Measurements from ENCODE around the gene LPIN1. TPM values are rescaled to one million over a fixed set of nuclear protein-coding genes. Genes with fewer than 3 reads are reported as not detected.

The LPIN1 gene
- total and polyA plus RNA-seq, 2 of the 8 experiments (the other 6 are each of a cell fraction or from before 2014, with no cell fraction given) = 4.3 to 9.8 TPM

- Histone ChIP-seq H2BK15ac (ENCODE audit: low read length) (no peak overlapping the region), H3K4me1 (replicated peaks in 1 of 4; ENCODE audit: control insufficient read depth in 3 of 4, insufficient read depth in 4 of 4, low read length in 3 of 4) (no peaks in the 10 kb centered on the region), H3K27me3 (replicated peaks in 1 of 4; ENCODE audit: control insufficient read depth in 3 of 4, extremely low read depth in 1 of 4, insufficient read depth in 3 of 4, low read length in 3 of 4) (no peaks in the 10 kb centered on the region), H4K8ac (ENCODE audit: extremely low read depth, insufficient read depth, low read length) (no peak overlapping the region), H3K36me3 (ENCODE audit: control insufficient read depth in 2 of 4, insufficient read depth in 4 of 4, low read length in 3 of 4) (no peaks in the 10 kb centered on the region), H3K9ac (replicated peaks in 1 of 4; ENCODE audit: extremely low read depth in 1 of 4, low read depth in 3 of 4, low read length in 3 of 4) (no peak overlapping the region), H3K23me2 (ENCODE audit: low read depth, low read length) (no peaks in the 10 kb centered on the region), H3K18ac (ENCODE audit: extremely low read depth, low read length) (no peak overlapping the region), H2BK12ac (ENCODE audit: low read depth, low read length) (no peak overlapping the region), H2BK120ac (replicated peaks; ENCODE audit: low read depth, low read length) (no peak overlapping the region), H3K4ac (replicated peaks; ENCODE audit: insufficient read length, low read depth, low read length) (no peak overlapping the region), H2AFZ (ENCODE audit: low read length) (no peak overlapping the region), H4K91ac (replicated peaks; ENCODE audit: insufficient read length, low read length) (no peak overlapping the region), H3K79me2 (ENCODE audit: control insufficient read depth in 1 of 2, insufficient read depth in 2 of 2, low read length in 2 of 2) (no peaks in the 10 kb centered on the region), H4K20me1 (replicated peaks in 1 of 2; ENCODE audit: control insufficient read depth in 1 of 2, insufficient read depth in 2 of 2, low read length in 2 of 2) (no peaks in the 10 kb centered on the region), H4K5ac (ENCODE audit: insufficient read length, low read depth, low read length) (no peak overlapping the region), H3K23ac (ENCODE audit: insufficient read length) (no peak overlapping the region), H3K4me2 (ENCODE audit: insufficient read depth in 1 of 2, low read depth in 2 of 2, low read length in 2 of 2) (no peak overlapping the region), H3K14ac (ENCODE audit: insufficient read length) (no peak overlapping the region), H3K4me3 (ENCODE audit: extremely low read depth in 1 of 4, insufficient read depth in 2 of 4, low read depth in 3 of 4, low read length in 4 of 4) (no peak overlapping the region), H3K9me3 (ENCODE audit: insufficient read depth in 2 of 2, low read depth in 1 of 2, low read length in 1 of 2) (no peaks in the 10 kb centered on the region), H3K79me1 (ENCODE audit: low read depth, low read length) (no peaks in the 10 kb centered on the region), H2BK20ac (ENCODE audit: low read length) (no peak overlapping the region), H2BK5ac (ENCODE audit: low read depth, low read length) (no peak overlapping the region), H3K56ac (replicated peaks; ENCODE audit: insufficient read length, low read depth, low read length) (no peak overlapping the region), H2AK5ac (ENCODE audit: low read depth, low read length) (no peak overlapping the region), H3K27ac (ENCODE audit: low read depth, low read length) (no peak overlapping the region)
- CTCF ChIA-PET (ENCODE audit: partially characterized antibody) = interaction anchor here (0.6 to 10.9 kb wide), 15 partner anchors 10 to 865 kb away, joined by 3 to 91 read pairs (median 4); partner anchors contain the start of gene LPIN1
- TF ChIP-seq RBBP5 (IDR thresholded peaks at IDR 0.05; ENCODE audit: borderline replicate concordance, low read depth, low read length) (no peak), GABPA (IDR thresholded peaks at IDR 0.05; ENCODE audit: borderline replicate concordance, insufficient read depth, low read length) (no peak), SP4 (IDR thresholded peaks at IDR 0.05; ENCODE audit: low read length) (no peak), SP2 (IDR thresholded peaks at IDR 0.05; ENCODE audit: low read length) (no peak), RNF2 (IDR thresholded peaks at IDR 0.05; ENCODE audit: borderline replicate concordance, low read depth, low read length, missing control alignments, poor library complexity, severe bottlenecking) (no peak)
- no peak for FAIRE-seq
- DNase-seq (ENCODE audit: low read depth in 1 of 2, low spot score in 2 of 2) = no peak
- POLR2A ChIA-PET (ENCODE audit: partially characterized antibody) = no interaction called here
- 91% methylated on average over 24 of the region's 24 CpGs; no CpG with 5 or more reads in 1 of the 2 experiments for WGBS, 2 experiments (ENCODE audit: extremely low coverage in 1 of 2, insufficient coverage in 1 of 2, insufficient read length in 1 of 2, insufficient replicate concordance in 2 of 2, low coverage in 1 of 2, low lambda C conversion rate in 2 of 2, missing lambda C conversion rate in 1 of 2)
Observed at GRCh38 chr2:11698009-11698922, 48.2 kb upstream of the LPIN1 start.

All from H1 (cell line).